HL-60 (cell line): Measurements from ENCODE around the gene HTR3D.

Experiments used
- DNase-seq, 2 experiments: peaks; one replicate each; pipeline ENCODE4 v3.0.0-alpha.2; 2010 to 2020; ENCODE audit warnings: low read depth in 1 of 2, low spot score in 1 of 2
- H3K27ac ChIP-seq: fragments of 250-450 bp; sonication (Bioruptor Pico); replicated peaks from 2 replicates; pipeline ENCODE4 v1.5.1; 2020; ENCODE audit warnings: mild to moderate bottlenecking, moderate library complexity
- H3K27me3 ChIP-seq: fragments of 250-450 bp; sonication (Bioruptor Pico); 2 replicates; pipeline ENCODE4 v1.5.1; 2021; ENCODE audit warnings: mild to moderate bottlenecking, moderate library complexity; ENCODE audit not compliant: insufficient read depth, poor library complexity, severe bottlenecking
- H3K4me3 ChIP-seq: replicated peaks from 2 replicates; pipeline ENCODE4 v1.5.1; 2011; ENCODE audit warnings: mild to moderate bottlenecking, control low read depth, low read length; ENCODE audit not compliant: insufficient read depth
- CTCF ChIP-seq: IDR thresholded peaks from one replicate; pipeline ENCODE4 v1.5.1; 2011; ENCODE audit warnings: low read length, control low read depth, inconsistent platforms; ENCODE audit not compliant: insufficient read depth
- GABPA ChIP-seq: IDR thresholded peaks from 2 replicates; pipeline ENCODE4 v1.6.1; 2012; ENCODE audit warnings: low read depth
- POLR2AphosphoS5 ChIP-seq: IDR thresholded peaks from 2 replicates; pipeline ENCODE4 v1.6.1; 2012; ENCODE audit warnings: low read depth
- REST ChIP-seq: IDR thresholded peaks from 2 replicates; pipeline ENCODE4 v1.6.1; 2012; ENCODE audit warnings: low read depth; ENCODE audit not compliant: insufficient replicate concordance
- SPI1 ChIP-seq: IDR thresholded peaks from 2 replicates; pipeline ENCODE4 v1.6.1; 2012; ENCODE audit warnings: low read depth, mild to moderate bottlenecking, borderline replicate concordance

The HTR3D gene

GRCh38 chr3:184077881-184078280 is 46.3 kb downstream of the HTR3D start:
- Histone ChIP-seq H3K27me3 (no peaks in the 10 kb centered on the region), H3K27ac (no peak overlapping the region), H3K4me3 (no peak overlapping the region)
- TF ChIP-seq SPI1: no peak
- TF ChIP-seq CTCF: no peak
- TF ChIP-seq GABPA: no peak
- TF ChIP-seq REST: no peak
- TF ChIP-seq POLR2AphosphoS5: no peak
- no peak for DNase-seq

- no peak for DNase-seq
Measured at GRCh38 chr3:184078851-184079250, 47.3 kb downstream of the HTR3D start.

More at GRCh38 chr3:184078851-184079250, 47.3 kb downstream of the HTR3D start:
- no peak overlapping the region for H3K4me3 ChIP-seq
- no peak for TF ChIP-seq GABPA
- no peak for TF ChIP-seq POLR2AphosphoS5
- no peak for TF ChIP-seq SPI1
- no peak for TF ChIP-seq CTCF
- TF ChIP-seq REST: no peak
- no peak overlapping the region for H3K27ac ChIP-seq
- H3K27me3 ChIP-seq: no peaks in the 10 kb centered on the region
